Renal cortical epithelial cell (primary cell): Measurements from ENCODE around the gene AMPH. TPM values are rescaled to one million over a fixed set of nuclear protein-coding genes. Genes with fewer than 3 reads are reported as not detected.

Experiments
- DNase-seq: peaks from one replicate; pipeline ENCODE4 v3.0.0-alpha.2; 2011; ENCODE audit warnings: low read depth
- total RNA-seq: library from RNA; depleted of rRNA; stranded (reverse); fragments of >200 nt; gene quantifications from 2 replicates; pipeline ENCODE4 v1.2.3, GENCODE V29; 2014

The AMPH gene
- total RNA-seq: 0.17 TPM in 1 of 2 replicates, not detected in the other

DNA sequence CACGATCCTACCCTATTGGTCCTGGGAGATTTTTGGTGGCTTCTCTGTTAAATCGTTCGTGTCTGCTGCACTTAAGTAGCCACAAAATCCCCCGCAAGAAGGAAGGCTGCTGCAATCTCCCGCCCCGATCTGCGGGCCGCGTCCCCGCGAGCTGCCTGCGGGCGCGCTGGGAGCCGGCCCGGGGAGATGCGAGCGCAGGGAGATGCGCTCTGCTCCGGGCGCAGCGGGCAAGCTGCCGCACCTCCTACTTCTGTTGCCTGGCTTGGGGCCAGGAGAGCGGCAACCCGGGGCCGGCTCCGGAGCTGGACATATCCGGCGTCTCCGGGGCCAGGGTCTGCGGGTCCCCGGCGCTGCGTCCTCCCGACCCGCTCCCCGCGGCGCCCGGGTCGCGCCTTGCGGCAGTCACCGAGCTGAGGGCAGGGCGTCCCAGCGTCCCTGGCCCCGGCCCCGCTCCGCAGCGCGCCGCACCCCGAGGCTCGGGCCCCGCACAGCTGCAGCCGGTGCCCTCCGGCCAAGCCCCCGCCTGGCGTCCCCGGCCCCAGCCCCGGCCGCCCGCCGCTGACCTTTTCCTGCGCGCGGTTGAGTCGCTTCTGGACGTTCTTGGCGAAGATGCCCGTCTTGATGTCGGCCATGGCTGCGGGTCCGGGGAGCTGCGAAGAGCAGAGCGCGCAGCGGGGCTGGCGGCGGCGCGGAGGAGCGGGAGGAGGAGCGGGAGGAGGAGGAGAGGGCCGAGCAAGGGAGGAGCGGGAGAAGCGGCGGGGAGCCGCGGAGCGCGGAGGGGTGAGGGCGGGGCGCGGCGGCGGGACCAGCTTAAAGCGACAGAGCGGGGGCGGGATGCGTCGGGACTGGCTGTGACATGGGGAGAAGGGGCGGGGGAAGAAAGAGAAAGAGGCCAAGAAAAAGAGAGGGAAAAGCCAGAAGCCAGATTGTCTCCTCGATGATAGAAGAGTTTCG, at the start of gene AMPH:
Gene AMPH (minus strand): TSS at position 654 of the 954 bp plus-strand sequence. CDS start 22 bp downstream, at position 632.
- DNase-seq: no peak

DNA sequence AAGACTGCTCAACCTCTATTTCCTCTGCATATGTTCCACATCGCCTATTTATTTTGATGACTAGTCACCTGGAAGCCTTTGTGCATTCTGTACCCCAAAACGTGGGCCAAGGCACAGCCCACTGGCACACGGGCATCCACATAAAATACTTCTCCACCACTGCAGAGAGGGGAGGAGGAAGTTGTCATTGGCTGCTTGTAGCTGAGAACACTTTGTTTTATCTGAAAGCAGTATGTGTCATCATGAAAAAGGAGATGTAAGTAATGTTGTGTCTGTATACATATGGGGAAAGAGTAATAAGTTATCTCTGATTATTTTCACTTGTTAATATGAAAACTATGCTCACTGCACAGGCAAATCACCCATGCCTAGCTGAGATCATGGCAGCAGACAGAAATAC, 48.2 kb upstream of the AMPH start:
- DNase-seq: no peak

DNA sequence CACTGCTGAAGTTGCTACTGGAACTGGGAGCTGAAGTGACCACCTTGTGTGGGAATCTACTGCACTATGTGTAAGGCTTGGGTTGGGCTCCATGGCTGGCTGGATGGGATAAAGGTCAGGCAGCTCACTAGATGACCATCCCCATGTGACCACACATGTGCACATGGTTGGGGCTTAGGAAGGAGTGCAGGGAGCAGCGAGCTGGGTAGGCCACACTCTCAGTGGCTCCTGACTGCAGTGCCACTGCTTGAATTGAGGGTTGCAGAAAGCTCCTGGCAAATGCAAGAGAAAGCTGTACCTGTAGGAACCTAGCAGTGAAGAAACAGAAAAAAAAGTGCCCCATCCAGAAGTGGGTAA, 47.5 kb upstream of the AMPH start:
- DNase-seq: no peak

DNA sequence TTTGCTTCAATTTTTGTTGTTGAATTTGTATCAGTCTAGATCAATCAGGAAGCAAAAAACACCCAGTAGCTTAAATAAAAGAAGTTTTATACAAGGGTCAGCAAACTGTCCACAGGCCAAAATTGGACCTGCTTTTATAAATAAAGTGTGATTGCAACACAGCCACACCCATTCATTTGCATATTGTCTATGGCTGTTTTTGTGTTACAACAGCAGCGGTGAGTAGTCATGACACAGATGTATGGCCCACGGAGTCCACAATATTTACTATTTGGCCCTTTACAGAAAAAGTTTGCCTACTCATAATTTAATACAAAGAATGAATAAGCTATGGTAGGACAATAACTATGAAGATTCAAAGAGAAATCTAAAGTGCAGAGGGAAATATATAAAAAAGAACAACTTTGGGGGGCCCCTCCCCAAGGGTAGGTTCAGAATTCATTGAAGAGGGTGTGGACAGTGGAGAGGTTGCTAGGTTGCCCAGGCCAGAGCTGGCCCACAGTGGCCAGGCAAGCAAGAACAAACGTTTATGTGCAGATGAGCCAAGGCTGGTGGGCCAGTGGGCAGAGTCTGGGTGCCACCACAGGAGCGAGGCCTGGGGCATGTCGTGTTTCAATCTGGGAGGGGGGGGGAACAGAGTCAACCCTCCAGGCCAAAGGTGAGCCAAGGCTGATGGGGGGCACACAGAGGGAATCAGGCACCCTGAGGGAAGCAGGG, 47.0 kb upstream of the AMPH start:
- no peak for DNase-seq

GRCh38 chr7:38675494-38676106, 44.4 kb upstream of the AMPH start:
- DNase-seq: no peak

DNA sequence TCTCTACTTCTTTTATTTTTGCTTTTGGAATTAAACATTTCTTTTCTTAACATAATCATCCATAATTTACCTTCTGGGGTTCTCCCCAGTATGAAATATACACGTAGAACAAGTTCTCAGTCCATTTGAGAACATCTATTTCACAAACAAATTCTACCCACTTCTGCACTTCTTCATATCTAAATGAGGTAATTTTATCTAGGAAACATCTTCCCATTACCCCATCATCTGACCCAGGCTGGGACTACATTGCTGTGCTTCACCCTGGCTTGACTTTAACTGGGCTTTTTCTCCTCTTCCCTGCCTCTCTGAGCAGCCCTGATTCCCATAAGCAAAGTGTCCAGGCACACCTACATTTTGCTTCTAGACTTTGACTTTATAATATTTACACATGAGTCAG, 43.3 kb upstream of the AMPH start:
- DNase-seq: no peak

- no peak for DNase-seq
Observed at GRCh38 chr7:38673795-38674194, 42.6 kb upstream of the AMPH start.

DNA sequence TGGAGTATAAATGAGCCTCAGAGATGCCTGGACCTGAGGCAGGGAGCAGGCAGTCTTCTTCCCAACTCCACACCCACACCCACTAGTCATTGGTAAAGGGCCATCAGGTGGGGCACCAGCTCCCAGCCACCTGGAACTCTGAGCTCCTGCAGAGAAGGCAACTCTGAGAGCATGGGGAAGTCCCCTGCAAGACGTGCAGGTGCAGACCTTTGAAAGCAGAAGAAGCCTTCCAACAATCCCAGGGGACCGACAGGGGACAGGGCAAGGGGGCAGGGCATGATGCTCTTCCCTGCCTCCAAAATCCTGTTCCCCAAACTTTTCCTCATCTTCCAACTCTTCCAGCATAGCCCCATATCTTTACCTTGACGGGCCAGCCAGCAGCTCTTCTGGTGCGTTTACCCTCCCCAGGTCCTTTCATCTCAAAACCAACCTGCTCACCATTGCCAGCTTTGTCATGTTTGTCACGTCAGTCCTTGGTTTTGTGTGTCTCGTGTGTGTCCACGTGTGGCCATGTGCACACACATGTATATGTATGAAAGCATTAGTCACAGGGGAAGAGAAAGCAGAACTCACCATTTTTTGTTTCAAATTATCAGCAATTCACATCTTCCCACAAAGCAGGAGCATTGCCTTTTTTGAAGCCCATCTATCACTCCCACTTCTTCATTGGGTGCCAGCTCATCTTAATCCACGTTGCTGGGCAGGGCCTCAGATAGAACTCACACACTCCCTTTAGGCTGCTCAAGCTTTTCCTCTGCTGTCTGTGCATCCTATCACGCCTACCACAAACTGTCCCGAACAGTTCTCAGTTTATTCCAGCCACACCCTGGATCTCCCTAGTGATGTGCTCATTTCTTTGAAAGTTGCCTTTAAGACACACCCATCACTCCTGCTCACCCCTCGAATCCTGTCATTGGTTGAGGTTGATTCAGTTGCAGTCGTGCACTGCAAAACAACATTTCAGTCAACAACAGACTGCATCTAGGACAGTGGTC, 41.0 kb upstream of the AMPH start:
- DNase-seq: no peak

GRCh38 chr7:38669965-38670520, 38.9 kb upstream of the AMPH start:
- DNase-seq: no peak

DNA sequence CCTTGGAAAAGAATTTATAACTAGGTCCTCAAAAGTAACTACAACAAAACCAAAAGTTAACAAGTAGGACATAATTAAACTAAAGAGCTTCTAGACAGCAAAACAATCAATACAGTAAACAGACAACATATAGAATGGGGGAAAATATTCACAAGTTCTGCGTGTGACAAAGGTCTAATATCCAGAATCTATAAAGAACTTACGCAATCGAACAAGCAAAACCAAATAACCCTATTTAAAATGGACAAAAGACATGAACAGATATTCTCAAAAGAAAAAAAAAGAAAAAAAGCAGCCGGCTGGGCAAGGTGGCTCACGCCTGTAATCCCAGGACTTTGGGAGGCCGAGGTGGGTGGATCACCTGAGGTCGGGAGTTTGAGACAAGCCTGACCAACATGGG, 33.8 kb upstream of the AMPH start:
- DNase-seq: no peak

GRCh38 chr7:38660427-38661099, 29.4 kb upstream of the AMPH start:
- DNase-seq: peak; percentile 21

DNA sequence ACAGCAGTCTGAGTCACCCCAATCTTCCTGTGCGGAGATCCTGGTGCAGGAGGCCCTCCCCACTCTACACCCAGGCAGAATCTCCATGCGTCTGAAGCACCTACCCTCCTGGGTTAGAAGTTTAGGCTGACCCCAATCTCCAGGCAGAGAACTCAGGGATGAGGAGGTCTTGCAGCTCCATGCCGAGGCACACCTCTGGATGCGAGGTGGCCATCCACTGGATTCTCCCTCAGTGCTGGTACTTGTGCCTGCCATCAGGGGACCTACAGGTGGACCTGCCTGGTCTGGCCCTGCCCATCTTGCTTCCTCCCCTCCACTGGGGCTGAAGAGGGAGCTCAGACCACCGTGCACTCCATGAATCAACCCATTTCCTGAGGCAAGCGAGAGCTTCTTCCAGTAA, 28.8 kb upstream of the AMPH start:
- DNase-seq: no peak

GRCh38 chr7:38658921-38659320, 27.7 kb upstream of the AMPH start:
- no peak for DNase-seq

- DNase-seq: no peak
Observed at GRCh38 chr7:38656968-38657367, 25.8 kb upstream of the AMPH start.

- DNase-seq: no peak
Observed at GRCh38 chr7:38655833-38656774, 24.9 kb upstream of the AMPH start.

DNA sequence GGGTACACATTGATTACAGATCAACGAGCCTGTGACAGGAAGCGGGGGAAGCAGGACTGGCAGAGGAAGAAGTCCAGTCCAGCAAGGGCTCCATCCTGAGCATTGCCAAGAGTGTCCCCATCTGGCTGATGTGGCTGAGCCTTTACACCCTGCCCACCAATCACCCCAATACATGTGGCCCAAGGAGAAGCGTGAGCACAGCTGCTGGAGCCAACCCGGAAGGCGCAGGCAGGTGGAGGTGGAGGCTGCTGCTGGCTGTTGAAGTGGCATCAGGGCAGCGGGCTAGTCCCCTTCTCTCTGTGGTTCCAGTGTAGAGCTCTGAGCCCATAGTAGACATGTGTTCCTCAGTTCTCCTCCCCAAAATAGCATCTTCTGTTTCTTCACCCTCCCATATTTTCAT, 6.8 kb upstream of the AMPH start:
- DNase-seq: no peak

DNA sequence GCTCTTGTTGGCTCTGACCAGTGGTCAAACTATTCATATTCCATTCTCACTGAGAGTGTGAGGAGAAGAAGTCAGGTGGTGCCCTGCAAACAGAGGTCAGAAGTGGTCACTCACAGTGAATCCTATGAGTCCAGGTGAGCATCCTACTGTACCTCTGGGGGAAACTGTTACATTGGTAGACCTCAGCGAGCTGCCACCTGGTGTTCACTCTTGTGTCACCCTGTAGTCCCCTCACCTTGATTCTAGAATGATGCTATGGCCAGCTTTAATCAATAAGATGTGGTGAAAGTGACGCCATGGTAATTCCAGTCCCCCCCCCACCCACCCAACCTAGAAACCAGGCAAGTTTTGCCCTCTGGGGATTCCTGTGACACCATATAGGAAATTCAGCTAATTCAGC, 1.2 kb upstream of the AMPH start:
- DNase-seq: no peak

DNA sequence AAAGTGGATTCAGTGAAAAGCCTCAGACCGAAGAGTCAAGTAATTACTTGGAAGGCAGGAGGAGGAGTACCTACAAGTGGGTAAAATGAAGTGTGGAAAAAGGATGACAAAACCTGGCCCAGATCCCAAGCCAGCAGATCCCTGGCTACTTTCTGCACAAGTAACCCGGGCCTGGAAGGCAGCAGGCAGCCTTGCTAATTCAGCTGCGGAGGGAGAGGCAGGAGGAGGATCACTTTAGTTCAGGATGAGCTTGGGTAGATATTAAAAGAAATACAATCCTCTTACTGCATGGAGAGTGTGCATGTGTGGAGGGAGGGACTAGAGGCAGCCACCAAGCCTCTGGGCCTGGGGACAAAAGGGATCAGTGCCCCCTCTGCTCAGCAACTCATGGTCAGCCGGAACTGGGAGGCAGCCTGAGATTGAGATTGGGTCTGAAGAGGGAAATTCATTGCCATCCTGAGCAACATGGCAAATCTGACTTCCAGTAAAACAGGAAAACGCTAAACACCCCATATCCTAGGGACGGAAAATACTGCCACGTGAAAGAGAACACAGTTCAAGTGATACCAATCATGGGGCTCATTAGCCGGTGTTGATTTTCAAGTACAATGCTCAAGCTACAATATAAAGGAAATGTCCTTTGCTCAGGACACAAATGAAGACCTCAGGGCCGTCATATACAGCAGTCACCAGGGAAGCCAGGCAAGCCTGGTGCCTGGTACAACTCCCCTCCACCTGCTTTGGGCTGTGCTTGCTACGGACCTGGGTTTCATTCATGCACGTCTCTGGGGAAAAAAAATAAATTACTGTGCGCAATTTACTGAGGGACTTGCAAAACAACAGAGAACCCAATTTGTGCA, 1.3 kb downstream of the AMPH start:
- no peak for DNase-seq
